ENCODE data around the gene CASP7.
"Not testable (repeated sequence)": the region's sequence is repeated elsewhere in the genome, so short reads cannot be mapped to it uniquely, and the experiment has no call there.

Gene CASP7
- 24.6 to 26.4 reads per million in 2 donors for total RNA-seq

DNA sequence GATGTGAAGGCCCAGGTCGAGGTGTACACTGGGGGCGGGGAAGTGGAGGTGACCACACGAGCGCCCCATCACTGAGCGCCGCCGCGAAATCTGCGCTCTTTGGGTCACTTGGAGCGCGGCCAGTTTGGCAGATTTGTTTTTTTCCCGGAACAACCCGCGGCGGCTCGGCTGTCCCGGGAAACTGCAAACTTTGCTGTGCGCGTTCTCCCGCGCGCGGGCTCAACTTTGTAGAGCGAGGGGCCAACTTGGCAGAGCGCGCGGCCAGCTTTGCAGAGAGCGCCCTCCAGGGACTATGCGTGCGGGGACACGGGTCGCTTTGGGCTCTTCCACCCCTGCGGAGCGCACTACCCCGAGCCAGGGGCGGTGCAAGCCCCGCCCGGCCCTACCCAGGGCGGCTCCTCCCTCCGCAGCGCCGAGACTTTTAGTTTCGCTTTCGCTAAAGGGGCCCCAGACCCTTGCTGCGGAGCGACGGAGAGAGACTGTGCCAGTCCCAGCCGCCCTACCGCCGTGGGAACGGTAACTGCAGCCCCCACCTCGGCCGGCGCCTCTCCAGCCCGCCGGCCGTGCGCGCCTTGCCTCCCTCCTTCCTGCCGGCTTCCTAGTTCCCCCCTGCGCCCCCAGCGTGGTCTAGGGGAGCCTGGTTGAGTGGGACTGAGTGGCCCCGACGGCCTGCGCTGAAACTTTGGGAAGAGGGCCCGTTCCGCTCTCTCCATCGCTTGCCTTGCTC, at the start of gene CASP7:
Gene CASP7, plus strand, starts transcription at position 450 of the 727 bp plus-strand sequence. CDS start 17,582 bp downstream, outside the sequence.
- peak; percentile 64 for DNase-seq

DNA sequence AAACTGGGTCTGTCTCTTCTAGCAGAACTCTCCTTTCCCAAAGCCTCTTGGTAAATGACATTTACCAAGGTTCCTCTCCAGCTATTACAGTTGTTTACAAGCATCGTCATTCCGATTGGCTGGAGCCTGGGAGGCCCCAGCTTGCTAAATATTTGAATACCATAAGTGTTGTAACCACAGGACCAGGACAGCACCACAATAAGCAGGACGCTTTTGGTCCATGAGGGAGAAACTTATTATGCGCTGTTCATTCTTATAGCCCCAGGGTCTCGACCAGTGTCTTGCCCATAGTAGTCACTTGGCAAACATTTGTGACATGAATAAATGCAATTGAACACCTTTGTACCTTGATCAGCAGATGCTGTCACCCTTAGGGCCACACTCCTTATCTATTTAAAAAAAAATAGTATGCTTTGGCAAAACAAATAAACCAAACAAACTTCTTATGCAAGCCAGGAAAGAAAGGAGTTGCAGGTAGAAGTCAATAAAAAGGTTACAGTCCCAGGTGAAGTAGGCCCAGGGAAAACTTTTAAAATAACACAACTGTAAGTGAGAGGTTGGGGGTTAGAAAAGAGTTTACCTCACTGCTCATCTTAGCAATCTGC, 48.7 kb upstream of the CASP7 start:
- DNase-seq = no peak

DNA sequence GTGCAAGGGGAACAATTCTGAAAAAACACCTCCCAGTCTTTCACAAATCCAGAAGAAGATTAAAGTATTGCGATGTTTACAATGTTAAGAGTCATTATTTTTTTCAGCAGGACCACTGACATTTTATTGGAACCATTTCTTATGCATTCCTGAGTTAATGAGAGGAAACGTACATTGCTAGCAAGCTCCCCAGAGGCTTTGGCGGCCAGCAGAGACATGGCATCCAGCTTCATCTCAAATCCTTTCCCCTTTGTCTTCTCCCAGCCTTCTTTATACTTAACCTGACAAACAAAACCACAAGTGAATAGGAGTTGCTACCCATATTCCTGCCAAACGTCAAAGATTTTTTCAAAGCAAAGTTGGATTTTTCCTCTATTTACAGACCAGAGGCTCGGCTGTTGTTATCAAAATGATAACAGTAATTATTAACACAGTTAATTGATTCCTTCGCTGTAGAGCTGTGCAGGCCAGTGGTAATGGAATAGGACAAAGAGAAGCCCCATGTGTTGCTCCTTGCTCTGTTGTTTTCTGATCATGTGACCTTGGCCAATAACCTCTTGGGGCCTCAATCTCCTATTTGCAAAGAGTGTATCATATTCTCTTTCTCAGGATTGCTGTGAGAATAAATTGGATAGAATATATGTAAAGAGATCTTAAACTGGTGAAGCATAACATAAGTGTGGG, 47.9 kb upstream of the CASP7 start:
- no peak for DNase-seq

DNA sequence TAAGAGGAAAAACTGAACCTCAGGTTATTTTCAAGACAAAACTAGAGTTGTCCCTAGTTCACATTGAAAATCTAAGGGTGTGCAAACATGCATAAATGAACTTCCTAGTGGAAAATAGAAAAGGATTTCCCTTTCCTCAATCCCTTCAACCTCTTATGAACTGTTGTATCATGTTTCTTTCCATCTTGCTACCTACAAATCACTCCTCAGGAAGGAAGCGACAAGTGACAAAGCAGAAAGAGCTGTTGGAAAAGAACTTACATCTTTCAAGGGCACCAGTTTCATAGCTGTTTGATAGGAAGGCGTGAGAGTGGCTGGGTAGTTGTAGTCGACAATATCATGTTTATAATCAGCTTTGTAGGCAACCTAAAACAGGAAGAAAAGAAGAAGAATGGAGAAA, 39.7 kb upstream of the CASP7 start:
- no peak for DNase-seq

DNA sequence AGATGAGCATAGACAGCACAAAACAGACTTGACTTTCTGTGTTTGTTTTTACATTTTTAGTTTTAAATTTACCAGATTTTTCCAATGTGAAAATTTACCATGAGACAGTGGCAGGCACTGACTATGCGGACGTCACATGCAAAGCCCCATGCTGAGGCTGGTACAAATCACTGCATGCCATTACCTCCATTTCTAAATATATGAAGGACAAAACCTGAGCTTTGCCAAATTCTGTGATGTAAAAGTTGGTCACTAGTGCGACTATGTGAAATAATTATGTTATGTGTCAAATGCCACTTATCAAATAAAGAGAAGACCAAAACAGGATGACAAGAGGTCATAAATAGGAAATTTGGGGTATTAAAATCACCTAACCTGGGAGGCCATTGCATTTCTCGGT, 38.0 kb upstream of the CASP7 start:
- no peak for DNase-seq

DNA sequence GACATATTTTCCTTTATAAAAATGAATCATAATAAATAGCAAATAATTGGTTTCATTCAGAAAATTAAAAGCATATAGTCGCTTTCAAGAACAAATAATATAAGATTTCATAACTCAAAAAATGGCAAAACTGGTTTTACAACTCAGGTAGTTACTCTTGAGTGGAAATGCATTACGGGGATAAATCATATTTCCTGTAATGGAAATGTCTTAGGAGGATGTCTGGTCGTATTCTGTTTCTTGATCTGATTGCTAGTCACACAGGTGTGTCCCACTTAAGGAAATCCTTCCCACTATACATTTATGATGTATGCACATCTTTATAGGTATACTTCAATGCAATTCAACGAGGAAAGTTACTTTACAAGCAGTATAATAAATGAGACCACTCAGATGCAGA, 36.5 kb upstream of the CASP7 start:
- DNase-seq = no peak

DNA sequence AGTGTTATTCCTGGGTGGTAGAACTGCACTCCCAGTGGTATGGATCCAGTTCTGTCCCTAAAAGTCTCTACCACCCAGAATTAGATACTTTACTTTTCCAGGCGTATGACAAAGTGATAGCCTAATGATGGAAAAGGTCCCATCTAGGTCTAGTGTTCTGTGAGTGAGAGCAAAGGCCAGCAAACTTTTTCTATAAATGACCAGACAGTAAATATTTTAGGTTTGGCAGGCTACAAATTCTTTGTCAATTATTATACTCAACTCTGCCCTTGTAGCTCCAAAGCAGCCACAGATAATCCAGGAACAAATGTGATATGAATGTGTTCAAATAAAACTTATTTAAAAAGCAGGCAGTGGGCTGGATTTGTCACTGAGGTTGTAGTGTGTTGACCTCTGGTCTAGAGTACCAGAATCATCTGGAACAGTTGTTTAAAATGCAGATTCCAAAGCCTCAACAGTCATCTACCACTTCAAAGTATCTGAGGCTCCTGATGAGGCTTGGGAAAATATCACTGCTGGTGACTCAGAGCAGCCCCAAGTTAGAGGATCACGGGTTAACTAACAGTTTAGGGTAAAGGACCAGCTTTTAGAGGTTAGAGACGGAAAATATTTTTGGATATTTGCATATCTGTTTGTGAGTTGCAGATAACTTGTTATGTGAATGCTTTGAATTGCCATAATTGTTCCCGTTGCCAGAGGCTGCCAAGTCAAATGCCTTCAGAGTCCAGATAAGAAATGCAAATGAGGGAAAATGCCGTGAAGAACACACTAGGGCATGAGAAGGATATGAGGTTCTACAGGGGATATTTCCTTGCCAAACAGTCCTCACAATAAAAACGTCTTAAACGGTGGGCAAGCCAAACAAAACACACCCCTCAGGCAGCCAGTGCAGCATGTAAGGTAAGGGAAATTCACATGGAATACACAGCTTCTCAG, 35.3 kb upstream of the CASP7 start:
- no peak for DNase-seq

DNA sequence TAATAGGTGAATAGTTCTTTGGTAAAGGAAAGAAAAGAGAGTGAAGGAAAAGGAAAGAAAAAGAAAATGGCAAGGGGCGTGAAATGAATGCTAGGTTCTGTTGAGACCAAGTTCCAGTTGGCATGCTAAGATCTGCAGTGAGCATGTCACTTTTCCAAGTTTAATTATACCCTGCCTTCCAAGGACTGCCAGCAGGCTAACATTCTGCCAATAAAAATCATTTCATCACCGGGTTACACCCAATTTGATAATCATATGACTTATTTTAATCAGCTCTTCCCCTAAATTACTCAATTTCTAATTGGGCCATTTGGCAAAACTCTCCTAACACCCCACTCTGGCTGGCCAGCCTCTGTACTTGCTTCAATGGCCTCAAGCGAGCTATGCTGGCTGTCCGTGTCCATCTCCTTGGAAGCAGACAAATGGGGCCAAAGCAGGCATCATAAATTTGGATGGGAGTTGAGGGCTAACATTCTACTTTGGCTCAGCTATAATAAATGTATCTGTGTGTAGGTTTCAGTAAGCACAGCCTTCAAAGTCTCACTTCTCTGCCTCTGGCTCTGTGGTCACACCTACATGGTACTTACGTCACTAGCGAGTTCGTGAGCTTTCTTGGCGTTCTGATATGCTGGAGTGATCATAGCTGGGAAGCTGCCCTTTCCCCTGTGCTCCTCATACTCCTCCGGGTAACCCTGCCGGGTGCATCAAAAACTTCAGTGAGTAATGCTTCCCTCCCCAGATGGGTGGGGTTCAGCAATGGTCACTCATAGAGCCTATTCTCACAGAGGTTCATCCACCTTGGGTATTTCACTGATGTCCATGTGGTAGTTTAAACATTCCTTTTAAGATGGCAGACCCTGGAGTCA, 33.1 kb upstream of the CASP7 start:
- no peak for DNase-seq

DNA sequence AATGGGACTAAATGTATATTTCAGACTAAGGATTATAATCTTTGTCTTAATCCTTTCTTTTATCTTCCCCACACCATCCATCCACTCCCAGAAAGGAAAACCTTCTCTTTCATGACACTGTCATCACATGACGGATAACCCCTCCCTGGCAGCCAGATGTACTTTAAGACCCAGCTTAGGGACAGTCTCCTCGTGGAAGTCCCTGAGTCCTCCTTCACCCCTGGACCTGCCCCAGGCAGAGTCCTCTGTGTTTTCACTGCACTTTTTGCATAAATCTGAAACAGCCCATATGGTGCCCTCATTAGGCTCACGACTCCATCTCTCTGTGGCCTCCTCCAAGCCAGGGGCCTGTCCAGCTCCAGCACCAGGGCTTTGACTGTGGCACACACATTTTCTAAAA, 31.9 kb upstream of the CASP7 start:
- DNase-seq = no peak

DNA sequence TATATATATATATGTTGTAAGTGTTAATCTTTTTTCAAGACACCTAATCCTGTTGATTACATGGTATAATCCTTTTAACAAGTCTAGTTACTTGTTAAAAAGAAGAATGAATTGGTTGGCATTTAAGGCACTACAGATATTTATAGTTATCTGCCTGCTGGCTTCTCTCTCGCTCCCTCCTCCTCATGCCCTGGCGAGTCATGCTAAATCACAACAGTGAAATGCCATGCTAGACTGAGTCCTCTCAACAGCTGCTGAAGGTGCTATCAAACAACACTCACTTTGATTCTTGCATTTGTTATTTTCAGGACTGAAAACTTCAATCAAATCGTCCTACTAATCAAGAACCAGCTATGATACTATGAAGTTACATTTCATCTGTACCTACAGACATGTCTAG, 31.2 kb upstream of the CASP7 start:
- no peak for DNase-seq

DNA sequence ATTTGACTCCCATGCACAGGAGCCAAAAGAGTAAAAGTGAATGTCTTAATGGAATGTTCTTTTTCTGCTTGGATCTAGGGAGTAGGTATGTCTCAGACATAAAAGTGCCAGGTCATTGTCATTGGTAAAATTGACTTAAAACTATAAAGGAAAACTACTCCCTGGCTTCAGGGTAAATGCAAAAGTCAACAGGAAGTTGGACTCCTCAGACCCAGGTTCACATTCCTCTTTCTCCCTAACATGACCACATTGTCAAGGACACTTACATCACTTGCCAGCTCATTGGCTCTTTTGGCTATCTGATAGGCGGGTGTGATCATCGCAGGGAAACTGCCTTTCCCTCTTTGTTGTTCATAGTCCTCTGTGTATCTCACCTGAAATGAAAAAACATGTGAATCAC, 29.5 kb upstream of the CASP7 start:
- no peak for DNase-seq

DNA sequence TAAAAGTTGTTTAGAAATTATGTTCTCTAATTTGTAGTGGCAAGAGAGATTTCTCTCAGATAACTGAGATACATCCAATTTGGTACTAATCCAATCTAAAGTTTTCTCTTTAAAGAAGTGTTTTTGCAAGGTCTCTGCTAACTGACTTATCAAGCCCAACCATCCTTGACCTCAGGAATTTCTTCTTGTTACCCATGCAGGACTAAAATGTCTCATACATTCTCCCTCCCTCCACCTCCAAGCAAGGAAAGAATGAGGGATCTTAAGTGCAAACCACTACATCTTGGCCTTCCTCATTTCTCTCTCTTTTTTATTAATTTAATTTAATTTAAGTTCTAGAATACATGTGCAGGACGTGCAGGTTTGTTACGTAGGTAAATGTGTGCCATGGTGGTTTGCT, 28.7 kb upstream of the CASP7 start:
- DNase-seq = no peak

DNA sequence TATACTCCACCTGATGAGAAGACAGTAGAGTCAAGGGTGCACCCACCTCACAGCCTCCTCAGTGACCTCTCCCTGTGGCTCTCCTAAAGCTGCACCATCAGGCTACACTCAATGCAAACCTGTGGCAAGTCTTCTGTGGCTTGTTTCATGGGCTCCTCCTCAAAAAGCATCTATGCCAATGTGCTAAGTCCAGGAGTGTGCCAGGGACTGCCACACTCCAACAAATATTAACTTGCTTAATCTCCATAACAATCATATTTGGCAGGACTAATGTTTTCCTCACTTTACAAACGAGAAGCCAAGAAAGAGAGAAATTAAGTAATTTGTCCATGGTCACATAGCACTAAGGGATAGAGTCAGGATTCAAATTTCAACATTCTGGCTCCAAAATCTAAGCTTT, 27.8 kb upstream of the CASP7 start:
- no peak for DNase-seq

DNA sequence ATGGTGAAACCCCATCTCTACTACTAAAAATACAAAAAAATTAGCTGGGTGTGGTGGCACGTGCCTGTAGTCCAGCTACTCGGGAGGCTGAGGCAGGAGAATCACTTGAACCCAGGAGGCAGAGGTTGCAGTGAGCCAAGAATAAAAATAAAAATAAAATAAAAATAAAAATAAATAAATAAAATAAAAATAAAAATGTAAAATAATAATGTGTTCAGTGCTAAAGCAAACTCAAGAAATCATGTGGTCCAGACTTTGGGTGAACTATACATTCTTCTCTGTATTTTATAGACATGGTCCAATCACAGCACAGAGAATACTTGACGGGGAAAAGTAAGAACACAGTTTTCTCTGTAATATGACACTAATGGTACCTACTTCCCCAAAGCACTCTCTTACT, 27.3 kb upstream of the CASP7 start:
- not testable (repeated sequence) for DNase-seq

DNA sequence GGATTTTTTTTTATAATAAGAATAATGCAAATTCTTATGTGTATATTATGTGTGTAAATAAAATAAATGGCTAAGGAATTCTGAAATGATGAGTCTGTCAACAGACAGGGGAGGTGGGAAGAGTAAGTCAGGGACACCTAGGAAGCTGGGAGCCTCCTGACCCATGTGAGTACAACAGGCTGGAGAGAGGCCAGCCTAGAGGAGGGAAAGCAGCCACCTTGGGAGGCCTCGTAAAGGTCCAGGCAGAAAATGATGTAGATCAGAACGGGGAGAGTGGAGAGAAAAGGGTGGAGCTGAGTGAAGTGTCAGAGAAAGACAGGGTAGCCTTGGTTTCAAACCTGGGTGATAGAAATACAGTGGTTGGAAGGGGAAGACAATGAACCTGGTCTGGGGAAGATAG, 22.8 kb upstream of the CASP7 start:
- DNase-seq = no peak

DNA sequence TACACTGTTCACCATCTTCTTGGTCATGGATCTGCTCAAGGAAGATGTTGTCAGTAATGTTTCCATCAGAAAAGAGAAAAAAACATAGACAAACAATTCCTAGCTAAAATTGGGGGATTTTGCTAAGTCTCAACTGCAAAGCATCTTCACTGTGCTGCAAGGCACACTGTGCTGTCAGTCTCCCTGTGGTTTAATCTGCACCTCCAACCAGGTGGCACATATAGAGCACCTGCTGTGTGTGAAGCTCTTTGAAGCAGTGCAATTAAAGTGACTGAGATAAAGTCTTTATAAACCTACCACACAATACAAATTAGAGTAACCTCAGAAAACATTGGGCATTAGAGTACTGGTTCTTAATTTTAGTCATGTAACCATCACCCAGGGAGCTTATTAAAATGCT, 22.2 kb upstream of the CASP7 start:
- no peak for DNase-seq

DNA sequence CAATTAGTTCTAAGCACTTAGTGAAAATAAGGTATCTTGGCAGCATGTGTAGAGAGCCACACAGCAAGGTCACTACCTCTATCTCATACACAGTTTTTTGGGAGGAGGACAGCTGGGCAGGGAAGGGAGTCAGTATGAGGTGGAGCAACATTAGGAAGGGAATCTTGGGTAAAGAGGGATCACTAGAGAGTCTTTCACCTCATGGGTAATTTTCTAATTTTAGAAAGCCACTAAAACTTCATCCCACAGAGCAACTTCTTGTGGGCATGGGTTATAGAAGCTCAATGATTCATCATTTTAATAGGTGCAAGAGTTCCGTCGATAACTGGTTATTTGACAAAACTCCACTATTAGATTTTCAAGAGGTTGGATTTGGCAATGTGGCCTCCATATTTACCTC, 18.4 kb upstream of the CASP7 start:
- DNase-seq = no peak

DNA sequence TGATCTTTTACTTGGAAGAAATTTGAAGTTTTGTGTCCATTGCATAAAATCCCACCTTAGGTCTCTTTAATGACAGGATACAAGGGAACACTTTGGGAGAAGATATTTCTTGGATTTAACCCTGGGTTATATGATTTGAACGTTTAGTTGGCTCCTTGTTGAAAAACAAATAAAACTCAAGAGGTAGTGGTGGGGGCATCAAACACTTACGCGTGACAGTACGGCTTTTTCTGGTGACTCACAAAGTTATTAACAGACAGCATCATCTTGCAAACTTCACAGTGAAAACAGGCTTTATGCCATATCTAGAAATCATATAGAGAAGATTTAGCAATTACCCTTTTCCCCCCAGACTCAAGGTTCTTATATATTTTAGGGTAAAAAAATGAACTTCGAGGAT, 16.6 kb upstream of the CASP7 start:
- no peak for DNase-seq

DNA sequence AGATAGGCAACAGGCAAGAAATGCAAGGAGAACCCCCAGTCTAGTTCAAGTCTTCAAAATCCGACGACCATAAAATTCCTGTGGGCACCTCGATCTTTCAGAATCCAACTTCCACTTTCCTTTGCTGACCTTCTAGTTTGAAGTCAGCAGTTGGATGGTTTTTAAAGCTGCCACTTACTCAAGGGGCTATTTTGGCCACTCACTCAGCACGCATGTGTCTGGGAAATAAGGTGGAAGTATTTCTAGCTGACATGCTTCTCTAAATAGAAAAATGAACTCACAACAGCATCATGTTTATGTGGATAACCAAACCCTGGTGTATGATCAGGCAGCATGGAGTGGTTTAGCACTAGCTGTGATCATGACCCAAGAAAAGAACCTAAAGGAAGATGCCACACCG, 15.8 kb upstream of the CASP7 start, which contains the start of gene NRAP:
Gene NRAP, minus strand, starts transcription at position 134 of the 400 bp plus-strand sequence. CDS start 159 bp downstream, outside the sequence.
- DNase-seq = no peak

DNA sequence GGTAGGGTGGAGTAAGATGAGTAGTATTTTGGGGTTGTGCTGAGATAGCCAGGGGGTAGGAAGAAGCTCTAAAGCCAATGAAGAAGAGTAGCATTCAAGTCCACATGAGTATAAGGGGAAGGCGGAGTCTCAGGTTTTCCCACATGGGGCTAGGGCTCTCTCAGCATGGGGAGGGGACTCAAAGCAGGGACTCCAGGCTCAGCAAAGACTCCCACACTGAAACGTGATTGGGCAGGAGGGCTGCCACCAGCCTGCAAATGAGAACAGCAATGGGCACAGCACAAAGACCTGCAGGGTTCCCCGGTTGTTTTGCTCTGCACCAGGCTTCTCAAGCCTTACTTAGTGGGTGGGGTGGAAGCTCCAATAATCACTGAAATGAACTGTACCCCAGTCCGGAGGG, 14.4 kb upstream of the CASP7 start:
- no peak for DNase-seq

DNA sequence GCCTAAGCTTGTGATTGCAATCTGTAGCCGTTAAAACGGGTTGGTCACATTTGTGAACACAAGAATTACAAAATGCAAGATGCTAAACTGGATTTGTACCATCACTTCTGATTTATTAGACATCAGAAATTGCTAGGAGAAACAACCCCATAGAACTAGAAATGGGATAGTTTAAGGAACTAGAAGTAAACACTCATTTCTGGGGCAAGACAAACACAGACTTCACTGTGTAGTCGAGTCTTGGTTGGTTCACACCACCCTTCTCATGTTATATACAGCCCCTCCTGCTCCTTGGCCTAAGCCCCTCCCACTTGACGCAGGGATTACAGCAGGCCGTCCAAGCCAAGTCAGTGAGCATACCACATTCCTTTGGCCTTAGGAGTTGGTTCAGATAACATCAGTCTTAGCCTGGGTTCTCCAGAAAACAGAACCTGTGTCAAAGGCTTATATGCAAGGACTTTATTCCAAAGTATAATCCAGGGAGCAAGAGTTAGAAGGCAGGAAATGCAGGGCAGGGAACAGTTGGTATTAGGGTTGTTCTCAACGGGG, 13.8 kb upstream of the CASP7 start:
- DNase-seq = no peak

Data from T-helper 9 cell (primary cell).